ENCODE results near the gene FKBP1B.

FKBP1B gene

DNA sequence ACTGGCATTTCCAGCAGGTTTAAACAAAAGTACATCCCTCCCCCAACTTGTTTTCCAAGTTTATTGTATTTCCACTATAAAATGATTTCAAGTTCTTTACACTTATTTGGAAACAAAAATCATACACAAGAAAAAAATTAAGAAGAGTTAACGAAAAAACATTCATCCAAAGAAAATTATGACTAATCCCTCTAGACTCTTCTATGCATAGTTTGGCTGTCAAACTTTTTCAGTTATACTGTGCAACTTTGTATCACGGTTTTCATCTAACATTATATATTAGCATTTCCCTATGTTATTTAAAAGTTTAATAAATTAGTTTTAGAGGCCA is 3.0 kb upstream of the FKBP1B start:
- Histone ChIP-seq H3K36me3 (ENCODE audit: control insufficient read depth, insufficient read depth, low read length) (no peaks in the 10 kb centered on the region), H3K4me1 (no peaks in the 10 kb centered on the region), H3K27me3 (ENCODE audit: control insufficient read depth, insufficient read depth, low read length) (no peaks in the 10 kb centered on the region), H2AFZ (peak overlapping the region; percentile 83), H3K4me3 (ENCODE audit: low read depth, low read length) (peak overlapping the region; percentile 95), H3K79me2 (peaks cover 3% of the 10 kb centered on the region), H3K9me3 (ENCODE audit: control insufficient read depth, low read length) (no peaks in the 10 kb centered on the region), H3K9ac (no peak overlapping the region), H3K4me2 (ENCODE audit: low read length) (peak overlapping the region; percentile 92), H3K27ac (no peak overlapping the region)
- TF ChIP-seq, protein P1, sequence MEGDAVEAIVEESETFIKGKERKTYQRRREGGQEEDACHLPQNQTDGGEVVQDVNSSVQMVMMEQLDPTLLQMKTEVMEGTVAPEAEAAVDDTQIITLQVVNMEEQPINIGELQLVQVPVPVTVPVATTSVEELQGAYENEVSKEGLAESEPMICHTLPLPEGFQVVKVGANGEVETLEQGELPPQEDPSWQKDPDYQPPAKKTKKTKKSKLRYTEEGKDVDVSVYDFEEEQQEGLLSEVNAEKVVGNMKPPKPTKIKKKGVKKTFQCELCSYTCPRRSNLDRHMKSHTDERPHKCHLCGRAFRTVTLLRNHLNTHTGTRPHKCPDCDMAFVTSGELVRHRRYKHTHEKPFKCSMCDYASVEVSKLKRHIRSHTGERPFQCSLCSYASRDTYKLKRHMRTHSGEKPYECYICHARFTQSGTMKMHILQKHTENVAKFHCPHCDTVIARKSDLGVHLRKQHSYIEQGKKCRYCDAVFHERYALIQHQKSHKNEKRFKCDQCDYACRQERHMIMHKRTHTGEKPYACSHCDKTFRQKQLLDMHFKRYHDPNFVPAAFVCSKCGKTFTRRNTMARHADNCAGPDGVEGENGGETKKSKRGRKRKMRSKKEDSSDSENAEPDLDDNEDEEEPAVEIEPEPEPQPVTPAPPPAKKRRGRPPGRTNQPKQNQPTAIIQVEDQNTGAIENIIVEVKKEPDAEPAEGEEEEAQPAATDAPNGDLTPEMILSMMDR (IDR thresholded peaks at IDR 0.05) = no peak

DNA sequence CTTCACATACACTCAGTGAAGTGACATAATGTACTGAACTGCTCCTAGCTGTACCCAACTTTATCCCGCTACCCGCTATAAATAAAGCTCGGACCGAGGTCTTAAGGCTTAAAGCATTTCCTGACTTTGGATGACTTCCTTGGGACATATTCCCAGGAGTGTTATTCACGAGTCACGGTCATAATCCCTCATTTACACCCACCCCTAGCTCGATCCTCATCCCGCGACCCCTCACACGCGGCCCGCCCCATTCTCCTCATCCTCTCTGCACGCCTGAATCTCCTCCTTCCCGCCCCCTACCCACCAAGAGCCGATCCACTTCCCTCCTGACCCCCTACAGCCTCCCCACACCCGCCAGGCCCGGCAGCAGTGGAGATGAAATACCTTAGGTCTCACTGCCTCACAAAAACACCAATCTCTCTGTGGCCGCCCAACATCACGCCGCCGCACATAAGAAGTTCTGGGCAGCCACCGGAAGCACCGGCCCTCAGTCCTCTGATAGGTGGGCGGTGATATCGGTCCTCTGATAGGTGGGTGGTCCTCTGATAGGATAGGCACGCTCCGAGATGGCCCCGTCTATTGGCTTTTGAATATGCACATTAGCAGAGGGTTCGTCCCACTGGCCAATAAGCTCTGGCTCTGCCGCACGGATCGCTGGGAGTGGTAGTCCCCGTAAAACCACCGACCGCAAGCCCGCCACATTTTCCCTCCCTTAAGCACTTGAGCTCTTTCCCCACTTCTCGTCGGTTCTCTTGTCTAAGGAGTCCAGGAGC is 2.4 kb upstream of the FKBP1B start, which contains the start of gene WDCP:
Gene WDCP, minus strand, starts transcription at position 462 of the 773 bp plus-strand sequence. CDS start 7,897 bp downstream, outside the sequence.
- TF ChIP-seq, protein P1 (IDR thresholded peaks at IDR 0.05) = no peak
- Histone ChIP-seq H3K9me3 (ENCODE audit: control insufficient read depth, low read length) (no peaks in the 10 kb centered on the region), H3K36me3 (ENCODE audit: control insufficient read depth, insufficient read depth, low read length) (no peaks in the 10 kb centered on the region), H3K4me1 (no peaks in the 10 kb centered on the region), H3K4me2 (ENCODE audit: low read length) (peak within 1 kb of the TSS; percentile 92), H3K27ac (peak within 1 kb of the TSS; percentile 37), H3K9ac (no peak within 1 kb of the TSS), H3K4me3 (ENCODE audit: low read depth, low read length) (peak within 1 kb of the TSS; percentile 95), H3K27me3 (ENCODE audit: control insufficient read depth, insufficient read depth, low read length) (no peaks in the 10 kb centered on the region), H2AFZ (peak within 1 kb of the TSS; percentile 83), H3K79me2 (peaks cover 3% of the 10 kb centered on the region)

DNA sequence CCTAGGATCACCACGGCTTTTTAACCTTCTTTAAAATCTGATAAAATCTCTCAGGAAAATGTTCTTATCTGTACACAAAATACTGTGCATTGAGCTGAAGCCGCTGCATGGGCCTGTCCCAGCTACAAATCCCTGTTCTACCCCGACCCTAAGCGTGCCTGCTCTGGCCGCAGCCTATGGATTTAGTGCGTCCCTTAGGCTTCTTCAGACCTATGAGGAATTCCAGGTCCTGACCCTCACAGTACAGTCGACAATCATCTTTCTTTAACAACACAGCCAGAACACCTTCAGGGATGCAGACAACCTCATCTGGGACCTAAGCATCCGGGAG is 1.9 kb upstream of the FKBP1B start:
- H3K36me3 ChIP-seq (ENCODE audit: control insufficient read depth, insufficient read depth, low read length) = no peaks in the 10 kb centered on the region
- peak overlapping the region; percentile 37 for H3K27ac ChIP-seq
- H3K9me3 ChIP-seq (ENCODE audit: control insufficient read depth, low read length) = no peaks in the 10 kb centered on the region
- no peaks in the 10 kb centered on the region for H3K4me1 ChIP-seq
- no peaks in the 10 kb centered on the region for H3K27me3 ChIP-seq (ENCODE audit: control insufficient read depth, insufficient read depth, low read length)
- H3K4me2 ChIP-seq (ENCODE audit: low read length) = peak overlapping the region; percentile 55
- H2AFZ ChIP-seq = peak overlapping the region; percentile 83
- H3K9ac ChIP-seq = no peak overlapping the region
- peak overlapping the region; percentile 36 for H3K4me3 ChIP-seq (ENCODE audit: low read depth, low read length)
- H3K79me2 ChIP-seq = peaks cover 3% of the 10 kb centered on the region
- TF ChIP-seq, protein P1 (IDR thresholded peaks at IDR 0.05) = no peak

DNA sequence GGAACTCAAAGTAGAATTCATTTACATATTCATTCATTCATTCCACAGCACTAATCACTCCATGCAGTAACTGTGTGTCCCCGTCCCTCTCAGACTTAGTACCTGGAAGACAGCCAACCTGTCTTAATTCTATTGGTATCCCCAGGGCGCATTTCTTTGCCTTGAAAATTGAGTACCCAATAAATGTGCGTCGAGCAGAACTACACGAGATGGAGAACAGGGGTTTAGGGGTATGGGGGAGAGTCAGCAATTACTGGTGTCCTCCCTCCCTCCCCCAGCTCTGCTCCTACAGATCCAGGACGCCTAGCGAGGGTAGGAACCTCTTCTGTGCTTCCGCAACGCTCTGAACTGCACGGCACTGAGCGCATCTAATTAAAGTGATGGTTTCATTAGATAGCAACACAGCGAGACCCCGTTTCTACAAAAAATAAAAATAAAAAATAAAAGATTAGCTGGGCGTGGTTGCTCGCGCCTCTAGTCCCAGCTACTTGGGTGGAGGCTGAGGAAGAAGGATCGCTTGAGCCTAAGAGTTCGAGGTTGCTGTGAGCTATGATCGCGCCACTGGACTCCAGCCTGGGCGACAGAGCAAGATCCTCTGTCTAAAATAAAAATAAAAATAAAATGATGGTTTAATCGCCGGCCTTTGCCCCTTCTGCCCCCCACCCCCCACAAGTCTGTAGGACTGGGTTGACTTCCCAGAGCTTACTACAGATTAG is 614 bp upstream of the FKBP1B start:
- Histone ChIP-seq H3K4me3 (ENCODE audit: low read depth, low read length) (peak overlapping the region; percentile 64), H3K4me2 (ENCODE audit: low read length) (peak overlapping the region; percentile 90), H3K27me3 (ENCODE audit: control insufficient read depth, insufficient read depth, low read length) (no peaks in the 10 kb centered on the region), H3K9ac (no peak overlapping the region), H3K27ac (no peak overlapping the region), H3K79me2 (no peaks in the 10 kb centered on the region), H3K9me3 (ENCODE audit: control insufficient read depth, low read length) (no peaks in the 10 kb centered on the region), H3K36me3 (ENCODE audit: control insufficient read depth, insufficient read depth, low read length) (no peaks in the 10 kb centered on the region), H2AFZ (peak overlapping the region; percentile 95), H3K4me1 (no peaks in the 10 kb centered on the region)
- TF ChIP-seq, protein P1 (IDR thresholded peaks at IDR 0.05) = no peak

Data from parathyroid adenoma (tissue), 2 donors.